ENCODE results near the gene RAB19. TPM values are rescaled to one million over a fixed set of nuclear protein-coding genes. Genes with fewer than 3 reads are reported as not detected.

RAB19 gene
- total and polyA plus RNA-seq, 2 of the 13 experiments (the other 11 are each of a cell fraction or from before 2014, with no cell fraction given): 0.31 TPM; not detected in 1

DNA sequence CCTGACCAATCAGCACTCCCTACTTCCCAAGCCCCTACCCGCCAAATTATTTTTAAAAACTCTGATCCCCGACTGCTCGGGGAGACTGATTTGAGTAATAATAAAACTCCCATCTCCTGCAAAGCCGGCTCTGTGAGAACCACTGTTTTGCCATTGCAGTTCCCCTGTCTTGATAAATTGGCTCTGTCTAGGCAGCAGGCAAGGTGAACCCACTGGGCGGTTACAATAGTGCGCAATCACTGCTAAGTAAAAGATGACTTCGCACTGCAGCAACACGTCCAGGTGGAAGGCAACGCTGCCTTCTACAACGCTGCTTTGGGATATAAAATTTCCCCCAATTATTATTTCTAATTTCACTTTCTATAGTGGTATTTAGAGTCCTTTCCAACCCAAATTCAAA, 14.4 kb upstream of the RAB19 start (continued):
- TF ChIP-seq, protein P1, sequence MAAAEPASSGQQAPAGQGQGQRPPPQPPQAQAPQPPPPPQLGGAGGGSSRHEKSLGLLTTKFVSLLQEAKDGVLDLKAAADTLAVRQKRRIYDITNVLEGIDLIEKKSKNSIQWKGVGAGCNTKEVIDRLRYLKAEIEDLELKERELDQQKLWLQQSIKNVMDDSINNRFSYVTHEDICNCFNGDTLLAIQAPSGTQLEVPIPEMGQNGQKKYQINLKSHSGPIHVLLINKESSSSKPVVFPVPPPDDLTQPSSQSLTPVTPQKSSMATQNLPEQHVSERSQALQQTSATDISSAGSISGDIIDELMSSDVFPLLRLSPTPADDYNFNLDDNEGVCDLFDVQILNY (CRISPR knock-in tag; conservative IDR thresholded peaks at IDR 0.05): no peak
- TF ChIP-seq, protein P2, sequence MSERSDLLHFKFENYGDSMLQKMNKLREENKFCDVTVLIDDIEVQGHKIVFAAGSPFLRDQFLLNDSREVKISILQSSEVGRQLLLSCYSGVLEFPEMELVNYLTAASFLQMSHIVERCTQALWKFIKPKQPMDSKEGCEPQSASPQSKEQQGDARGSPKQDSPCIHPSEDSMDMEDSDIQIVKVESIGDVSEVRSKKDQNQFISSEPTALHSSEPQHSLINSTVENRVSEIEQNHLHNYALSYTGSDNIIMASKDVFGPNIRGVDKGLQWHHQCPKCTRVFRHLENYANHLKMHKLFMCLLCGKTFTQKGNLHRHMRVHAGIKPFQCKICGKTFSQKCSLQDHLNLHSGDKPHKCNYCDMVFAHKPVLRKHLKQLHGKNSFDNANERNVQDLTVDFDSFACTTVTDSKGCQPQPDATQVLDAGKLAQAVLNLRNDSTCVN (CRISPR knock-in tag; IDR thresholded peaks at IDR 0.05; ENCODE audit: borderline replicate concordance): no peak
- no peak for TF ChIP-seq MAZ (IDR thresholded peaks at IDR 0.05; ENCODE audit: borderline replicate concordance, low read depth, low read length)
- TF ChIP-seq MAZ (CRISPR knock-in tag; IDR thresholded peaks at IDR 0.05; ENCODE audit: low read depth): no peak

DNA sequence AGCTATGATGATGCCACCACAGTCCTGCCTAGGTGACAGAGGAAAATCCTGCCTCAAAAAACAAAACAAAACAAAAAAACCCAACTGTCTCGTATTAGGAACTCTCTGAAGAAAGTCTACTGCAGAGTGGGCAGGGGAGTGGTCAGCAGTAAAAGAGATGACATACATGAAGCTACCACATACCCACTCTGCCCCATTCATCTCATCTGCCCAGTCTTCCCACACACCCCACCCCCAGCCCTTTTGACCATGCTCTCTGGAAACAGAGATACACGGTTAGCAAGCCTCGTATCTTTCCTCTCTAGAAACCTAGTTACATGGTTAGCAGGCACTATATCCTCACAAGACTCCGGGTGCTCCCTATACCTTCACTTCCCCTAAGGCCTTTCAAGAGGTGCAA, 13.8 kb upstream of the RAB19 start:
- intact Hi-C loops (cut with micrococcal nuclease; ENCODE audit: unreplicated experiment): no loop called here
- no peaks in the 10 kb centered on the region for H4K20me1 ChIP-seq (ENCODE audit: insufficient read depth, low read length)
- POLR2A ChIA-PET: no interaction called here
- H3K27ac ChIP-seq (ENCODE audit: extremely low read length, insufficient read depth, low read length): no peak overlapping the region
- CTCF ChIA-PET (ENCODE audit: low intra/inter-chr PET ratio, low total read pairs): no interaction called here
- DNase-seq (ENCODE audit: low spot score) (no peak), FAIRE-seq (no peak), ATAC-seq (no peak)
- H2AFZ ChIP-seq (ENCODE audit: low read length): no peak overlapping the region
- no peaks in the 10 kb centered on the region for H3K27me3 ChIP-seq (ENCODE audit: control insufficient read depth in 1 of 2, insufficient read depth in 2 of 2, low read length in 2 of 2)
- no TSS peak for BruUV-seq (replicated peaks)
- no peaks in the 10 kb centered on the region for H3K36me3 ChIP-seq (replicated peaks in 1 of 2; ENCODE audit: control insufficient read depth in 1 of 2, insufficient read depth in 2 of 2, low read length in 2 of 2)
- H3K4me1 ChIP-seq (ENCODE audit: insufficient read depth, low read length): no peaks in the 10 kb centered on the region
- WGBS (ENCODE audit: low lambda C conversion rate): 89% methylated on average over 4 of the region's 4 CpGs
- H3K9ac ChIP-seq (ENCODE audit: insufficient read depth, low read depth, low read length): no peak overlapping the region
- no peak overlapping the region for H3K4me3 ChIP-seq (replicated peaks in 1 of 3; ENCODE audit: insufficient read depth in 1 of 3, low read depth in 2 of 3, low read length in 3 of 3)
- H3K79me2 ChIP-seq (ENCODE audit: insufficient read depth, low read length): peaks cover 14% of the 10 kb centered on the region
- no peak overlapping the region for H3K4me2 ChIP-seq (ENCODE audit: low read depth, low read length)
- no peak for TF ChIP-seq SYNCRIP (IDR thresholded peaks at IDR 0.05; ENCODE audit: insufficient read depth, low read depth, low read length)
- TF ChIP-seq, protein P3, sequence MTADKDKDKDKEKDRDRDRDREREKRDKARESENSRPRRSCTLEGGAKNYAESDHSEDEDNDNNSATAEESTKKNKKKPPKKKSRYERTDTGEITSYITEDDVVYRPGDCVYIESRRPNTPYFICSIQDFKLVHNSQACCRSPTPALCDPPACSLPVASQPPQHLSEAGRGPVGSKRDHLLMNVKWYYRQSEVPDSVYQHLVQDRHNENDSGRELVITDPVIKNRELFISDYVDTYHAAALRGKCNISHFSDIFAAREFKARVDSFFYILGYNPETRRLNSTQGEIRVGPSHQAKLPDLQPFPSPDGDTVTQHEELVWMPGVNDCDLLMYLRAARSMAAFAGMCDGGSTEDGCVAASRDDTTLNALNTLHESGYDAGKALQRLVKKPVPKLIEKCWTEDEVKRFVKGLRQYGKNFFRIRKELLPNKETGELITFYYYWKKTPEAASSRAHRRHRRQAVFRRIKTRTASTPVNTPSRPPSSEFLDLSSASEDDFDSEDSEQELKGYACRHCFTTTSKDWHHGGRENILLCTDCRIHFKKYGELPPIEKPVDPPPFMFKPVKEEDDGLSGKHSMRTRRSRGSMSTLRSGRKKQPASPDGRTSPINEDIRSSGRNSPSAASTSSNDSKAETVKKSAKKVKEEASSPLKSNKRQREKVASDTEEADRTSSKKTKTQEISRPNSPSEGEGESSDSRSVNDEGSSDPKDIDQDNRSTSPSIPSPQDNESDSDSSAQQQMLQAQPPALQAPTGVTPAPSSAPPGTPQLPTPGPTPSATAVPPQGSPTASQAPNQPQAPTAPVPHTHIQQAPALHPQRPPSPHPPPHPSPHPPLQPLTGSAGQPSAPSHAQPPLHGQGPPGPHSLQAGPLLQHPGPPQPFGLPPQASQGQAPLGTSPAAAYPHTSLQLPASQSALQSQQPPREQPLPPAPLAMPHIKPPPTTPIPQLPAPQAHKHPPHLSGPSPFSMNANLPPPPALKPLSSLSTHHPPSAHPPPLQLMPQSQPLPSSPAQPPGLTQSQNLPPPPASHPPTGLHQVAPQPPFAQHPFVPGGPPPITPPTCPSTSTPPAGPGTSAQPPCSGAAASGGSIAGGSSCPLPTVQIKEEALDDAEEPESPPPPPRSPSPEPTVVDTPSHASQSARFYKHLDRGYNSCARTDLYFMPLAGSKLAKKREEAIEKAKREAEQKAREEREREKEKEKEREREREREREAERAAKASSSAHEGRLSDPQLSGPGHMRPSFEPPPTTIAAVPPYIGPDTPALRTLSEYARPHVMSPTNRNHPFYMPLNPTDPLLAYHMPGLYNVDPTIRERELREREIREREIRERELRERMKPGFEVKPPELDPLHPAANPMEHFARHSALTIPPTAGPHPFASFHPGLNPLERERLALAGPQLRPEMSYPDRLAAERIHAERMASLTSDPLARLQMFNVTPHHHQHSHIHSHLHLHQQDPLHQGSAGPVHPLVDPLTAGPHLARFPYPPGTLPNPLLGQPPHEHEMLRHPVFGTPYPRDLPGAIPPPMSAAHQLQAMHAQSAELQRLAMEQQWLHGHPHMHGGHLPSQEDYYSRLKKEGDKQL (CRISPR knock-in tag; IDR thresholded peaks at IDR 0.05; ENCODE audit: low read depth): no peak
- TF ChIP-seq AGO1 (IDR thresholded peaks at IDR 0.05; ENCODE audit: low read depth, low read length, poor library complexity, severe bottlenecking): no peak
- TF ChIP-seq, protein P4, sequence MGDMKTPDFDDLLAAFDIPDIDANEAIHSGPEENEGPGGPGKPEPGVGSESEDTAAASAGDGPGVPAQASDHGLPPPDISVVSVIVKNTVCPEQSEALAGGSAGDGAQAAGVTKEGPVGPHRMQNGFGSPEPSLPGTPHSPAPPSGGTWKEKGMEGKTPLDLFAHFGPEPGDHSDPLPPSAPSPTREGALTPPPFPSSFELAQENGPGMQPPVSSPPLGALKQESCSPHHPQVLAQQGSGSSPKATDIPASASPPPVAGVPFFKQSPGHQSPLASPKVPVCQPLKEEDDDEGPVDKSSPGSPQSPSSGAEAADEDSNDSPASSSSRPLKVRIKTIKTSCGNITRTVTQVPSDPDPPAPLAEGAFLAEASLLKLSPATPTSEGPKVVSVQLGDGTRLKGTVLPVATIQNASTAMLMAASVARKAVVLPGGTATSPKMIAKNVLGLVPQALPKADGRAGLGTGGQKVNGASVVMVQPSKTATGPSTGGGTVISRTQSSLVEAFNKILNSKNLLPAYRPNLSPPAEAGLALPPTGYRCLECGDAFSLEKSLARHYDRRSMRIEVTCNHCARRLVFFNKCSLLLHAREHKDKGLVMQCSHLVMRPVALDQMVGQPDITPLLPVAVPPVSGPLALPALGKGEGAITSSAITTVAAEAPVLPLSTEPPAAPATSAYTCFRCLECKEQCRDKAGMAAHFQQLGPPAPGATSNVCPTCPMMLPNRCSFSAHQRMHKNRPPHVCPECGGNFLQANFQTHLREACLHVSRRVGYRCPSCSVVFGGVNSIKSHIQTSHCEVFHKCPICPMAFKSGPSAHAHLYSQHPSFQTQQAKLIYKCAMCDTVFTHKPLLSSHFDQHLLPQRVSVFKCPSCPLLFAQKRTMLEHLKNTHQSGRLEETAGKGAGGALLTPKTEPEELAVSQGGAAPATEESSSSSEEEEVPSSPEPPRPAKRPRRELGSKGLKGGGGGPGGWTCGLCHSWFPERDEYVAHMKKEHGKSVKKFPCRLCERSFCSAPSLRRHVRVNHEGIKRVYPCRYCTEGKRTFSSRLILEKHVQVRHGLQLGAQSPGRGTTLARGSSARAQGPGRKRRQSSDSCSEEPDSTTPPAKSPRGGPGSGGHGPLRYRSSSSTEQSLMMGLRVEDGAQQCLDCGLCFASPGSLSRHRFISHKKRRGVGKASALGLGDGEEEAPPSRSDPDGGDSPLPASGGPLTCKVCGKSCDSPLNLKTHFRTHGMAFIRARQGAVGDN (CRISPR knock-in tag; IDR thresholded peaks at IDR 0.05): no peak
- TF ChIP-seq, protein P5, sequence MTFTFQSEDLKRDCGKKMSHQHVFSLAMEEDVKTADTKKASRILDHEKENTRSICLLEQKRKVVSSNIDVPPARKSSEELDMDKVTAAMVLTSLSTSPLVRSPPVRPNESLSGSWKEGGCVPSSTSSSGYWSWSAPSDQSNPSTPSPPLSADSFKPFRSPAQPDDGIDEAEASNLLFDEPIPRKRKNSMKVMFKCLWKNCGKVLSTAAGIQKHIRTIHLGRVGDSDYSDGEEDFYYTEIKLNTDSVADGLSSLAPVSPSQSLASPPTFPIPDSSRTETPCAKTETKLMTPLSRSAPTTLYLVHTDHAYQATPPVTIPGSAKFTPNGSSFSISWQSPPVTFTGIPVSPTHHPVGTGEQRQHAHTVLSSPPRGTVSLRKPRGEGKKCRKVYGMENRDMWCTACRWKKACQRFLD (CRISPR knock-in tag; IDR thresholded peaks at IDR 0.05; ENCODE audit: borderline replicate concordance): no peak
- in situ Hi-C loops (cut with HindIII; ENCODE audit: extremely low pct_ligation_motif_present, low pct_unique_long_range_greater_than_20kb): no loop called here
- no peaks in the 10 kb centered on the region for H3K9me3 ChIP-seq (ENCODE audit: low read length)

Measured in HepG2 (cell line).